Measurements from ENCODE around the gene TNP2.

Gene TNP2

DNA sequence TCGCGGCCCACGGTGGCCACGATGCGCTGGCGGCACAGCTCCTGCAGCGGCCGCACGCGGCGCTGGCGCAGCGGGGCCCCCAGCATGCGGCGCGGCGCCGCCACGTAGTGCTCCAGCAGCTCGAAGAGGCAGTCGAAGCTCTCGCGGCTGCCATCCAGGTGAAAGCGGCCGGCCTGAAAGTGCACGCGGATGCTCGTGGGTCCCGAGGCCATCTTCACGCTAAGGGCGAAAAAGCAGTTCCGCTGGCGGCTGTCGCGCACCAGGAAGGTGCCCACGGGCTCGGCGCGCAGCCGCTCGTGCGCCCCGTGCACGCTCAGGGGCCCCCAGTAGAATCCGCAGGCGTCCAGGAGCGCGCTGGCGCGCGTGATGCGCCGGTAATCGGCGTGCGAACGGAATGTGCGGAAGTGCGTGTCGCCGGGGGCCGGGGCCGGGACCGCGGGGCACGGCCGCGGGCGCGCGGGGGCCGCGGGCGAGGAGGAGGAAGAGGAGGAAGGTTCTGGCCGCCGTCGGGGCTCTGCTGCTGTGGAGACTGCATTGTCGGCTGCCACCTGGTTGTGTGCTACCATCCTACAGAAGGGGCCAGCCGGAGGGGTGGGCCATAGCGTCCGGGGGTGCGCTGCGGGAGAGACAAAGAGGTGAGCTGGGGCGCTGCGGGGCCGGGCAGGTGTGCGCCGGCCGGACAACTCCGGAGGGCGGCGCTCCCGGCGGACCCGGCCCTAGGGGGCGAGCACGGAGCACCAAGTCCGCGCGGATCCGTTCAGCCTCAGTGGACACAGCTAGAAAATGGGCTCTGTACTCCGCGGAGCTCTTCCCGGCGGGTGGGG is 14.0 kb downstream of the TNP2 start:
- DNase-seq = no peak

DNA sequence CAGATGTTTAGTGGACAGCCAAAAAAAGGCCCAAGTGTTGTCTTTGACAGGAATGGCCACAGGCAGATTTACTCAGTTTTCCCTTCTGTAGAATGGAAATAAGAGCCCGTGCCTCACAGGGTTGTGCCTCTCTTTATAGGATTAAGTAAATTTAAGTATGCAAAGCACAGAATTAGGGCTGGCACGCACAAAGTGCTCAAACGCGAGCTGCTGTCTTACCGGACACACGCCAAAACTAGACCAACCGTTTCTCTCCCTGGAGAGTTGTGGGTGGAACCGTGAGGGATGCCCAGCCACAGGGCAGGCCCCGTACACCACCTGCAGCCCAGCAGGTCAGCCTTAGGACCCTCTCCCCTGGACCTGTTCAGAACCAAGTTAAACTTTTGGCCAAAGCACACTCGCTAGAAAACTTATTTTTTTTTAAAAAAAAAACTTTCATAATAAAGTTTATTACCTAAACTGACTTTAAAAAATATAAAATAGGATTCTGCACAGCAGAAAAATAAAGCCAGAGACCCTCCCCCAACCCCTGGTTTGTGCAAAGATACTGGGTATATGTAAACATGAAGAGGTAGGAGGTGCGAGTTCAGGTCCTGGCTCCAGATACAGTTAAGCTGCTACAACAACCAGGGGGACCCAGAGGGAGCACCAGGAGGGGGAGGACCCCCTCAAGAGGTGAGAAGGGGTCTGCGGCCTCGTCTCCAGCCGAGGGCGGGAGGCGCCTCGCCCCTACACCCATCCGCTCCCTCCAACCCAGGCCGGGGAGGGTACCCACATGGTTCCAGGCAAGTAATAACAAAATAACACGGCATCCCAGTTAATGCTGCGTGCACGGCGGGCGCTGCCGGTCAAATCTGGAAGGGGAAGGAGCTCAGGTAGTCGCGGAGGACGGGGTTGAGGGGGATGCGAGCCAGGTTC is 14.9 kb downstream of the TNP2 start:
- DNase-seq = no peak

GRCh38 chr16:11253009-11253994 is 15.8 kb downstream of the TNP2 start:
- no peak for DNase-seq

DNA sequence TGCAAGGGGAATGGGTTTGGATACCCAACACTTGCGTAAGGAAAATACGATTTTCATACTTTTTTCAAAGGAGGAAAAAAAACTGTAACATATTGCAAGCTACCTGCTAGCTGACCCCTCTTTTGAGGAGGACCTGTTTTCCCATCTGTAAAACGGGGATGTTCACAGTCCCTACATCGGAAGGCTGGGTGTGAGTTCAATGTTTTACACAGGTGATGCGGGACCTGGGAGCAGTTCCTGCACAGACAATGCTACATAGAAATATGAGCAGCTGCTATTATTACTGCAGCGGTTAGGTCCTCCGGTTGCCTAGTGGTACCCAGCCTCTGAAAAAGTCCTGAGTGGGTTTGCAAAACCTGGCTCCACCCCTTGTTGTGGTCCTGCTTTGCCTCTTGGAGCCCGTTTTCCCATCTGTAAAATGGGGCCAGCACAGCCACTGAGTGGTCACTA is 16.6 kb downstream of the TNP2 start:
- no peak for DNase-seq

DNA sequence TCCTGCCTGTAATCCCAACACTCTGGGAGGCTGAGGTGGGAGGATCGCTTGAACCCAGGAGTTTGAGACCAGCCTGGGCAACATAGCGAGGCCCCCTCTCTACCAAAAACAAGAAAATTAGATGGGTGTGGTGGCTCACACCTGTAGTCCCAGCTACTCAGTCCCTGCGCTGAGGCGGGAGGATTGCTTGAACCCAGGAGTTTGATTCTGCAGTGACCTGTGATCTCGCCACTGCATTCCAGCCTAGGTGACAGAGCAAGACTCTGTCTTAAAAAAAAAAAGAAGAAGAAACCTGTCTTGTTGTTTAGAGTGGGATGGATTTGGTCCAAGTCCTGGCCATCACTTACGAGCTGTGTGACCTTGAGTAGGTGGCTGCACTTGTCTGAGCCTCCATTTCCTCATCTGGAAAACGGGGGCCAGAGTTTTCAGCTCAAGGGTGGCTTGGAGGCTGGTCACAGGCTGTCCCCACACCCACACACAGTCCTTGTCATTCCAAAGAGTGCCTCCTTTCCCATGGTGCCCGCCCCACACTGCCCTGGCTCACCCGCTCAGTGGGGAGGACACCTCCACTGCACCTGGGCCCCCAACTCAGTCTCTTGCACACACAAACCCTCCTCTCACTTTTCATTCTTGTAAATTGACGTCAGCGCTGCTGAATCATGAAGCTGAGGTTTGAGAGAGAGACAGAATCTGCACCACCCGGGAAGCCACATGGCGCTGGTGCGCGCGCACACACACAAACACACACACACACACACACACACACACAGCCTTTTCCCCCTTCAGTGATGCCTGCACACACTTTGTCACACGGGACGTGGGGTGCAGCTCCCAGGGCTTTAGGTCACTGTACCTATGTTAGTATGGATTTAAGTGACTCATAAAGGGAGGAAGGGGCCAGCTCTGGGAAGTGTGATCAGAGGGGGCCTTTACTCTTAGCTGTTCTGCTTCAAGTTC is 17.3 kb downstream of the TNP2 start:
- DNase-seq = no peak

GRCh38 chr16:11250786-11251524 is 18.2 kb downstream of the TNP2 start:
- no peak for DNase-seq

DNA sequence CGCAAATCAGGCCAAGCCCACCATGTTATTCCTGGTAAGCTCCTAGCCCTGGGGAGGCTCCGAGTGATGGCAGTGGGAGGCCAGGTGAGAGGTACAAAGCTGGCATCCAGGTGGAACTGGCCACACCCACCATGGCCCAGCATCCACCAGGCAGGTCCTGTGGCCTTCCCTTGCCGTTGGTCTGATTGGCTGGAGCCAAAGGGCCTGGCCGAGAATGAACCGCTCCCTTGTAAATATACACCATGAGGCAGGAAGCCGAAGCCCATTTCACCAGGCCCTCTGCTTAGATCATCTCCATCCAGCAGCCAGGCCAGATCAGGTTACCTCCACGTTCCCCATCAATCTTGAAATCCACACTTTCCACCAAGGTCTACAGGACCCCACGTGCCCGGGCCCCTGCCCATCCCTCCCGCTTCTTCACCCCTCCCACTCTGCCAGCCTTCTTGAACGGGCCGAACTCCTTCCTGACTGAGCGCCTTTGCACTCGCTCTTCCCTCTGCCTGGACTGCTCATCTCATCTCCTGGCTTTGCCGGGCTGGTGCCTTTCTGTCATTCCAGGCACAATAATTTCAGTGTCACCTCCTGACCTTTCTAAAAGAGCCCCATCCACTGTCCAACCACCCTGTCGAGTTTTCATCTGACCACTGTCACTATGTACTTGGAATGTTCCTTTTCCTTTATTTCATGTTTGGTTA is 18.9 kb downstream of the TNP2 start:
- no peak for DNase-seq

DNA sequence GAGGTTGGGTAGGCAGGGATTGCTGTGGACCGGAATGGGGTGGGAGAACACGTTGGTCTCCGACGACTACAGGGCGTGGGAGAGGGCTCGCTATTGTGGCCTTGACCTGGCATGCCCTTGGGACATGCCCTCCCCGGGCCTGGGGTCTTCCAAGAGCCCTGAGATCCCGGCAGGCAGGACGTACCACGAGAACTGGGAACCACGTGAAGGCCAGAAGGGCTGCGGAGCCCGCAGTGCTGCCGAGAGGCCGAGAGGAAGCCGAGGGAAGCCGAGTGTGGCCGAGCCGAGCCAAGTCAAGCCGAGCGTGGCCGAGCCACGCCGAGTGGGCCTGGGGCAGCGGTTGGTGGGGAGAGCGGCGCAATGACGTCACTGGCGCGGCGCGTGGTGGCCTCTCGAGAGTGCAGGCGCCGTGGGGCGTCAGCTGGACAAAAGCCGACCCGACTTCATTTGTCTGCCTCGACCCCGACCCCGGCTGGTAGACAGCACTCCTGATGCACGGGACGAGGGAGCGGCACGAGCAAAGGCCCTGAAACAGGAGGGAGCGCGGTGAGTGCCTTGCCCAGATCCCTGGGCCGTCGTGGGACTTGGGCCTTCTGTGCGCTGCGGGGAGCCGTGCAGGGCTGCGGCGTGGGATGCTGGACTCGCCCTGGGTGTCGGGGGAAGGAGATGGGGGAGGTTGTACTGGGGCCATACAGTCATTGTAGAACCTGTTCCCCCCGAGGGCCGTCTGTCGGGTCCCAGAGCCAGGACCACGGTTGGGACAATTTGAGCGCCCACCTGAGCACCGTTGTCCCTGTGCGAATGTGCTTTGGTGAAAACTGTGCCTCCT is 19.7 kb downstream of the TNP2 start:
- DNase-seq = no peak

DNA sequence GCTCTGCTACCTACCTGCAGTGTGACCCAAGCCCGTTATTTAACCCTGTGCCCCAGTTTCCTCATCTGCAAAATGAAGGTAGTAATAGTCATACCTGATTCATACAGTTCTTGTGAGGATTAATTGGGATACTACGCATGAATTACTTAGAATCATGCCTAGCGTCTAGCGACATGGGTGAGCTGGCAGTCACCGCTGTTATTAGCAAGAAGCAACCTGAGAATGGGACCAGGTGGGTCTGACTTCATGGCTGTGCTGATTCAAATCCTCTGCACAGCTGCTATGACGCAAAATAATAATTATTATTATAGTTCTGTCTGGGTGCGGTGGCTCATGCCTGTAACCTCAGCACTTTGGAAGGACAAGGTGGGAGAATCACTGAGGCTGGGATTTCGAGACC is 21.0 kb downstream of the TNP2 start:
- DNase-seq = no peak

- DNase-seq = no peak
Measured at GRCh38 chr16:11245988-11246387, 23.1 kb downstream of the TNP2 start.

DNA sequence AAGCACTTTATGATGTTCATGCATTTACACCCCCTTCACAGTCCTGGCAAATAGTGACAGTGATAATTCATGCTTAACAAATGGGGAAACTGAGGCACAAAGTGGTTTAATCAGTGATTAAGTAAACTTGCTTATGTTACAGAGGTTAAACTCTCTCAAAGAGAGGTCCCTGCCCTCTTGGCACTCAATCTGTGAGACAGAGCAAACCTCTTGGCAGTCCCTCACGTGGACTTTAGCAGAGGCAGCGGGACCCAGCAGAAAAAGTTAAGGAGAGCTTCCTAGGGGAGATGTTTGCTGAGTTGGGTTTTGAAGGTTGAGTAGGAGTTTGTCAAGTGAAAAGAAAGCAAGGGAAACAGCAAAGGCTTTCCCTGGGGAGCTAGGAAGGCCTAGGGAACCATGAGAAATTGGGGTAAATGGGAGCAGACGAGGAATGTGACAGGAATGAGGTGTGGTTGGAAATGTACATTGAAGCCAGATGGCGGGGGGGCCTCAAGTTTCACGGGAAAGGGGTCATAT is 23.8 kb downstream of the TNP2 start:
- DNase-seq = no peak

- no peak for DNase-seq
Measured at GRCh38 chr16:11242658-11243057, 26.5 kb downstream of the TNP2 start.

GRCh38 chr16:11241480-11242204 is 27.5 kb downstream of the TNP2 start:
- no peak for DNase-seq

DNA sequence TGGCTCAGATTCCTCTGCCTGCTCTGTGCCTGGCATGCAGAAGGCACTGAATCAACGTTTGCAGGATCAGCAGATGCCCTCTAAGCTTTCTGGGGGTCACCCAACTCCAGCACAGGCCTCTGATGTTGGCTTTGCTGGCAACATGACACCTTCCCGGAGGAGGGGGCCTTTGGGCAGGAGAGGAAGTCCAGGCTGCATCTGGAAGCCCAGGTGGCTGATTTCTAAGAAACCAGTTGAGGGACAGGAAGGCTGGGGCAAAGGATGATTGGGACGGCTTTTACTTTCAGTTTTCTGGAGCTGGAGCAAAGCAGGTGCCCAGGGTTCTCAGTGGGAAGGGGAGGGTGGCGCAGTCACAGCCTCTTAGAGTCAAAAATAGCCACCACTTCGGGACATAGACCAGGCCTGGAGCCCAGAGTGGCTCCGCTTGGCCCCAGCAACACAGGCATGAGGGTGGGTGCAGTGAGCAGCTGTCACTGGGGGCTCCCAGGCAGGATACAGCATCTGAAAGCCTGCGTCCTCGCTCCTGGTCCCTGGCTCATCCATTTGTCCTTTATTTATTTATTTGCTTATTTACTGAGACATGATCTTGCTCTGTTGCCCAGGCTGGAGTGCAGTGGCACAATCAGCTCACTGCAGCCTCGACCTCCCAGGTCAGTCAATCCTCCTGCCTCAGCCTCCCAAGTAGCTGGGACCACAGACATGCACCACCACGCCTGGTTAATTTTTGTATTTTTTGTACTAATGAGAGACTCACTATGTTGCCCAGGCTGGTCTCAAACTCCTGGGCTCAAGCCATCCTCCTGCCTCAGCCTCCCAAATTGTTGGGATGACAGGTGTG is 28.3 kb downstream of the TNP2 start:
- no peak for DNase-seq

DNA sequence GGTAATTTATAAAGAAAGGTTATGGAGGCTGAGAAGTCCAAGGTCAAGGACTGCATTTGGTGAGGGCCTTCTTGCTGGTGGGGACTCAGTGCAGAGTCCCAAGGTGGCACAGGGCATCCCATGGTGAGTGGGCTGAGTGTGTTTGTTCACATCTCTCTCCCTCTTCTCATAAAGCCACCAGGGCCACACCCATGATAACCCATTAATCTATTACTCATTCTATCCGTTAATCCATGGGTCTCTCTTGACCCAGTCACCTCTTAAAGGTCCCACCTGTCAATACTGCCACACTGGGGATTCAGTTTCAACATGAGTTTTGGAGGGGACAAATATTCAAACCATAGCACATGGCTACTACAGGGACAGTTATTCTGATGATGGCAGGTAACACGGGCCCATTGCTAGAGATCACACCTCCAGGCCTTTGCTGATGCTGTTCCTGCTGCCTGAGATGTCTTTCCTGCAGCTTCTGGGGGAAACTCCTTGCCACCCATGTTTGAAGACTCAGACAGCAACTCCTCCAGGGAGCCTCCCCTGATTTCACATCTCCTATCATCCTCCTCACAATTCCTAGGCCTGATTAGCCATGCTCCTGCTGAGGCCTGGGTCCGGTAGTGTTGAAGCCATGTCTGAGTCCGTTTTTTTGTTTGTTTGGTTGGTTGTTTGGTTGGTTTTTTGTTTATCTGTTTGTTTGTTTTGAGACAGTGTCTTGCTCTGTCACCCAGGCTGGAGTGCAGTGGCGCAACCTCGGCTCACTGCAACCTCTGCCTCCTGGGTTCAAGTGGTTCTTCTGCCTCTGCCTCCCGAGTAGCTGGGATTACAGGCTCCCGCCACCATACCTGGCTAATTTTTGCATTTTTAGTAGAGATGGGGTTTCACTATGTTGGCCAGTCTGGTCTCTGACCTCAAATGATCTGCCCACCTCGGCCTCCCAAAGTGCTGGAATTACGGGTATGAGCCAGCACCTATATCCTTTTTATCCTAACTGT is 29.2 kb downstream of the TNP2 start:
- no peak for DNase-seq
